Fibroblast of villous mesenchyme (primary cell): ENCODE data around the gene MAN1B1. TPM values are rescaled to one million over a fixed set of nuclear protein-coding genes. Genes with fewer than 3 reads are reported as not detected.
A peak's percentile ranks its signal among the peaks of the same experiment; 100 is the strongest.

Source experiments
- DNase-seq: peaks from one replicate; pipeline ENCODE4 v3.0.0-alpha.2; 2010; ENCODE audit warnings: low read depth
- H3K4me3 ChIP-seq: 2 replicates; pipeline ENCODE4 v1.5.1; 2011; ENCODE audit warnings: low read depth, mild to moderate bottlenecking, low read length
- total RNA-seq: library from RNA; depleted of rRNA; stranded (reverse); fragments of >200 nt; gene quantifications from 2 replicates; pipeline ENCODE4 v1.2.3, GENCODE V29; 2012
- TF ChIP-seq, protein P1 (sequence below): IDR thresholded peaks from 2 replicates; pipeline ENCODE4 v1.5.1; 2012; ENCODE audit warnings: low read depth, mild to moderate bottlenecking, low read length; ENCODE audit not compliant: insufficient read depth

The MAN1B1 gene
- total RNA-seq, 1 donor: 65.6 TPM

DNA sequence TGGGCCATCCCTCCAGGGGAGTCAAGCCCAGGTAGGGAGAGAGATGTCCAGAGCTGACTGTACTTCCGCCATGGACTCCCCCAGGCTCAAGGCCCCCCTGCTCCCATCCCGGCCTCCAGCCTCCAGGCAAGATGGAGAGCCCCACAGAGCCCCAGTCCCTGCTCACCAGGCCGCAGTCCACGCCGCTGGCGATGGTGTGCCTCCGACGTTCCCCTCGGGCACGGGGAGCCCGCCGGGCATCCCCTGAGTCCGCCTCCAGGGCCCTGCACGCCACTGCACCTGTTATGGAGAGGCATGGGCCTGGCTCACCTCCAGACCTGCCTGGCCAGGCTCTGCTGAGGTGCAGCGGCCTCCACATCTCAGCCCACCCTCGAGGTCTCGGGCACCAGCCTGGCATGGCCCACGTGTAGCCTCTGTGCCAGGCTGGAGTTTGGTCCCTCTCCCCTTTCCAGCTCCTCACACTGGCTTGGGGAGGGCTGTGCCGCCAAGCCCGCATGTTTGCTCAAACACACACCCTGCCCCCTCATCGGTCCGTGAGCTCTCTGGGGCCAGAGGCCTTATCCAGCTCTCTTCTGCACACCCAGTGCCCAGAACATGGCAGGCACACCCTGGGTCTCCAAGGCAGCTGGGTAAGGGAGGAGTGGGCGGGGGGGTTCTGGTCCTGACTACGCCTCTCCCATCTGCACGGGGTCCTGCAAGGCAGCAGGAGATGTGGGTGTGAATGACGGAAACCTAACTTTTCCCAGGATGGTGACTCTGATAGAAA lies 20.5 kb upstream of the MAN1B1 start:
- TF ChIP-seq, protein P1, sequence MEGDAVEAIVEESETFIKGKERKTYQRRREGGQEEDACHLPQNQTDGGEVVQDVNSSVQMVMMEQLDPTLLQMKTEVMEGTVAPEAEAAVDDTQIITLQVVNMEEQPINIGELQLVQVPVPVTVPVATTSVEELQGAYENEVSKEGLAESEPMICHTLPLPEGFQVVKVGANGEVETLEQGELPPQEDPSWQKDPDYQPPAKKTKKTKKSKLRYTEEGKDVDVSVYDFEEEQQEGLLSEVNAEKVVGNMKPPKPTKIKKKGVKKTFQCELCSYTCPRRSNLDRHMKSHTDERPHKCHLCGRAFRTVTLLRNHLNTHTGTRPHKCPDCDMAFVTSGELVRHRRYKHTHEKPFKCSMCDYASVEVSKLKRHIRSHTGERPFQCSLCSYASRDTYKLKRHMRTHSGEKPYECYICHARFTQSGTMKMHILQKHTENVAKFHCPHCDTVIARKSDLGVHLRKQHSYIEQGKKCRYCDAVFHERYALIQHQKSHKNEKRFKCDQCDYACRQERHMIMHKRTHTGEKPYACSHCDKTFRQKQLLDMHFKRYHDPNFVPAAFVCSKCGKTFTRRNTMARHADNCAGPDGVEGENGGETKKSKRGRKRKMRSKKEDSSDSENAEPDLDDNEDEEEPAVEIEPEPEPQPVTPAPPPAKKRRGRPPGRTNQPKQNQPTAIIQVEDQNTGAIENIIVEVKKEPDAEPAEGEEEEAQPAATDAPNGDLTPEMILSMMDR: no peak
- DNase-seq: no peak
- H3K4me3 ChIP-seq: no peak overlapping the region

DNA sequence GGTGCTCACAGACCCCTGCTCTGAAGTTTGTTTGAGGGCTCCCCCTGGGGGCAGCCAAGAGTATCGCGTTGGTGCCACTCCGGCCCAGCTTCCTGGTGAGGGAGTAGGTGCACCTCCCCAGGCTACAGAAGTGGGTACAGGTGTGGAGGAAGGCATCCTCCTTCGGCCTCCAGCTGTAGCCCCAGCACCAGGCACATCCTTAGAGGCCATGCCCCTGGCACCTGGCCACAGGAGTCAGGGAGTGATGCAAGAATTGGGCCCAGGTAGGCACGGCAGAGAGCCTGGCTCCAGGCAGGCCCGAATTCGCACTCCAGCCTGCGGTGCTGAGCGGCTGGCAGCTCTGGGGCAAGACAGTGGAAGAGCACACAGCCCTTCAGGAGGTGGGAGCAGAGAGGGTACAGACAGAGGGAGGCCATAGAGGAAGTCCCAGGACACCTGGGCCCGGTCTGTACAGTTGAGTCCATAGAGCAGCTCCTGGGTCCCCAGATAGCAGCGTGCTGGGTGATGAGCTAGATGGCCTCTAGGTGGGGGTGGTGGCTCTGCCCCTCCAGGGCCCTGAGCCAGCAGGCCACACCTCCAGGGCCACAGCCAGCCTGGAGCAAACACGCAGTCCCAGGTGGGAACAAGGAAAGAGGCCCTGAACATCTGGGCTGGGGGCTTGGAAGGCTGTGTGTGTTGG lies 18.8 kb upstream of the MAN1B1 start:
- peak; percentile 80 for DNase-seq
- TF ChIP-seq, protein P1: peak; percentile 84
- H3K4me3 ChIP-seq: no peak overlapping the region

DNA sequence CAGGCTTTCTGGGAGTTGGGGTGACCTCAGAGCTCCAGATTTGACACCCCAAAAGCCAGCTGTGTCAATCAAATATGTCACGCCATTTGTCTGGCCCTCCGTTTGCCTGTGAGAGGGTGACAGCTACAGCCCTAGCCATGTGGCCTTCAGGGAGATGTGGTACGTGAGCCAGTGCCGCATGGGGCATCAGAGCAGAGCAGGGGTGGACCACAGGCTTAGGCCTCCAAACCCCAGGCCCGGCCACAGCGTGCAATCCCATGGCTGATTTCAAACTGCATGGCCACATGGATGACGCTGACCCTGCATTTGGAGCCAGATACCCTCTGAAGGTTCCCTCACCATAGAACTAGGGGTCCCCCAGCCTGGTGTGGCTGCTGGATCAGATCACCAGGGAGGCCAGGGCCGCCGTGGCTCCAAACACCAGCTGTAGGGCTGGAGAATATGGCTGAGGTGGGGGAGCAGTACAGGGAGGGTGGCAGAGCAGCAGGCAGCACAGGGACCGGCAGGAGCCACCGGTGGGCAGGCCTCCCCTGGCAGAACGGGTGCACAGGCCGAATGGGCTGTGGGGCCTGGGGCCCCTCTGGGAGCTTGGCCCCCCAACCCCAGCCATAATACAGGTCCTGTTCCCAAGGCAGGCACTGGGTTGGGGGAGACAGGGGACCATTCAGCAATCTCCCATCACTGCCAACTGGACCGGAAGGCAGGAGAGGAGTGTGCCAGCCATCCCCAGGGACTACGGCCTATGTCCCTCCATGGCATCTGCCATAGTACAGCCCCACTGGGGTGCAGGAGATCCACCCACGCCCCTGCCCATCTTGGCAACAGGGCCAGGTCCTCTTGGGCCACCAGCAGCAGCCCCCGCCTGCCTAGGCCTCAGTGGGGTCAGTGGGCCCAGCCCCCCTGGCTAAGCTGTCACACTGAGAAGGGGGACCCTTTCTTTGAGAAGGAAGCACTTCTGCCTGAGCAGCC lies 18.0 kb upstream of the MAN1B1 start:
- H3K4me3 ChIP-seq: peak overlapping the region; percentile 38
- TF ChIP-seq, protein P1: no peak
- DNase-seq: no peak

DNA sequence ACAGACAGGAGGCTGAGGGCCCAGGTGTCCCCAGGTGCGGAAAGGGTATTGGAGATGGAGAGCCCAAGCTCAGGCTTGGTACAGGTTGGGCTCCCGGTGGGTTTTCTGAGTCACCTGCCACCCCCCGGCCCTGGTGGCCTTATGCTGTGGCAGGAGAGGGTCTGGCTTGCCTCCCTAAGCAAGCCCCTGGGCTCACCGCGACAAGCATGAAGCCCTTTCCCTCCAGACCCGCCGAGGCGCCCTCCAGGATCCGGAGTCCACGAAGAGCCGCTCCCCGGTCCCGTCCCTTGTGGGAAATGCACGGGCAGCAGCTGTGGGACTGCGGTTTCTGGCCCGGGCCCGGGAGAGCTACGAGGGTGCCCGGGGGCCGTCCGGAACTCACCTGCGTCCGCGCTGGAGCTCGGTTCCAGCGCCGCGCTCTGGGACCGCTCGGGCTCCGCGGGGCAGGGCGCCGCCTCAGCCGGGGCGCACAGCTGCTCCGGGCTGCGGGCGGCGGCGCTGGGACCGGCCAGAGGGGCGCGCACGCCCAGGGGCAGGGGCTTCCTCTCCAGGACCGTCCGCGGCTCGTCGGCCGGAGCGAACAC lies 17.2 kb upstream of the MAN1B1 start:
- H3K4me3 ChIP-seq: peak overlapping the region; percentile 38
- TF ChIP-seq, protein P1: no peak
- DNase-seq: no peak

DNA sequence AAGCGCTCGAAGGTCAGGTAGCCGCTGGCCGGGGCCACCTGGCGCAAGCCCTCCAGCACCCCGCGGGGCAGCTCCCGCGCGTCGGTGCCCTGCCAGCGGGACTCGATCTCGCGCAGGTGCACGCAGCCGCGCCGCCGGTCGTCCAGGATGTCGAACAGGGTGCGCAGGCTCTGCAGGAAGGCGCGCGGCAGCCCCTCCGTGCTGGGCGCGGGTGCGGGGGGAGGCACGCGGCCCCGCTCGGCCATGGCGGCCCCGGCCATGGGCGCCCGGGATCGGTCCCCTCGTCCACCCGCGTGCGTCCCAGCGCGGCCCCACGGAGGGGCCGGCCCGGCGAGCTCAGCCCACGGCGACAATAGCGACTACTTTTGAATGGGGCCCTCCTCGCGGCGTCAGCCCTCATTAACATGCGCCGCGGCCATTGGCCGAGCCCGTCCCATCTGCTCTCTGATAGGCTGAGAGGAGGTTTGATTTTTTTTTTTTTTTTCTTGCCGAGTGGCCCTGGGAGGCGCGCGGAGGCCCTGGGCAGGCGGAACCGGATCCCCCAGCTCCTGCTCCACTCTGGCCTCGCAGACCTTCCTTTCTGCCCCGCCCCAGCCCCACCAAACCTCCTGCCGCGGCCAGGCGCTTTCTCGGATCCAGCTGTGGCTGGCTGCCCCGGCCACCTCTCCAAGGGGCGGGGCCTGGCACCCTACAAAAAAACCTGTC lies 16.4 kb upstream of the MAN1B1 start, which contains the start of gene SAPCD2:
SAPCD2 (minus strand) TSS at position 357 of the 705 bp plus-strand sequence; CDS start at position 260, 97 bp downstream.
- peak; percentile 90 for DNase-seq
- H3K4me3 ChIP-seq: peak within 1 kb of the TSS; percentile 51
- TF ChIP-seq, protein P1: no peak

DNA sequence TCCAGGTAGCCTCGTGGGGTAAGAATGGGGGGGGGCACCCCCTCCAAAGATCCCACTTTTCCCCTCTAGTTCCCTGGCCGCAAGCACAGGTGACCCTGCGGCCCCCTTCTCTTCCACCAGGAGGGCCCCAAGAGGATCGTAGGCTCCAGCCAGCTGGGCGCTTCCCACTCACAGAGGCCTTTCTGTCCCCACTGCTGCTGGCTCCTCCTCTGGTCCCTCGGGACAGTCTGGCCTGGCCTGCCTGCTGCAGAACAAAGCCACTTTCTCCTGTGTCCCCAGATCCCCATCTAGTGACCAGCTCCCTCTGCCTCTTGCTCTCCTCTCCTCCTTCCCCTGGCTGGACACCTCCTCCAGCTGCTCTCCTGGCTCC lies 15.9 kb upstream of the MAN1B1 start:
- peak overlapping the region; percentile 51 for H3K4me3 ChIP-seq
- no peak for DNase-seq
- TF ChIP-seq, protein P1: no peak
